Endothelial cell of umbilical vein (primary cell): ENCODE measurements around the gene DCAF11.

ENCODE experiments used
- EZH2 ChIP-seq: IDR thresholded peaks from 2 replicates; pipeline ENCODE4 v1.6.1; 2012; ENCODE audit warnings: borderline replicate concordance, low read depth, mild to moderate bottlenecking, moderate library complexity, low read length, inconsistent platforms; ENCODE audit not compliant: severe bottlenecking
- GATA2 ChIP-seq: IDR thresholded peaks from 2 replicates; pipeline ENCODE4 v1.7.0; 2011; ENCODE audit warnings: low read depth, mild to moderate bottlenecking, moderate library complexity, mixed read lengths, low read length; ENCODE audit not compliant: insufficient read length, insufficient read depth
- MYC ChIP-seq: IDR thresholded peaks from one replicate; pipeline ENCODE4 v1.6.1; 2011; ENCODE audit warnings: mild to moderate bottlenecking, low read depth, low read length
- POLR2A ChIP-seq: IDR thresholded peaks from 2 replicates; pipeline ENCODE4 v1.6.1; 2012; ENCODE audit warnings: low read depth, mild to moderate bottlenecking, control low read depth, low read length
- POLR2AphosphoS5 ChIP-seq: IDR thresholded peaks from 2 replicates; pipeline ENCODE4 v1.6.1; 2012; ENCODE audit warnings: low read depth, mild to moderate bottlenecking, control low read depth, low read length, moderate library complexity; ENCODE audit not compliant: insufficient read depth
- TF ChIP-seq, protein P1 (sequence below), 2 donors: IDR thresholded peaks; 1 replicate in 1 of 2; 2 replicates in 1 of 2; pipeline ENCODE4 v1.5.1; 2011; ENCODE audit warnings: low read length in 2 of 2, mild to moderate bottlenecking in 2 of 2, moderate library complexity in 2 of 2, control low read depth in 1 of 2, inconsistent platforms in 1 of 2, low read depth in 1 of 2; ENCODE audit not compliant: insufficient read depth in 1 of 2; ENCODE audit errors: extremely low read depth in 1 of 2

DNA sequence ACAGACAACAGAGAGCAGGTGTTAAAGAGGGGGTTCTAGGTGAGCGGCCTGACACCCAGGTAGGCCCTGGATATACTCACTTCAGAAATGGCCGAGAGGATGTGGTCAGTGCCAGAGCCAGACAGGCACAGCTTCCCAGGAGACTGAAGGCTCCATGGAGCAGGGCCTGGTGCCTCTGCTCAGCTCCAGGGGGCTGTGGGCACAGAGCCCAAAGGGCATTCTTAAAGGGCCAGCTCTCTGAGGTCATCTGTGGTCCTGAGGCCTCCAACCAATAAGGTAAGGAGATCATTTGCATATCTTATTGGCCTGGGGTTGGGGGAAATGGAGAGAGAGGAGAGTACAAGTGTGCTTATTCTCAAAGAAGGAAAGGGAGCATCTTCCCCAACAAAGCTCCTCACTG, 30.1 kb upstream of the DCAF11 start:
- TF ChIP-seq, protein P1, sequence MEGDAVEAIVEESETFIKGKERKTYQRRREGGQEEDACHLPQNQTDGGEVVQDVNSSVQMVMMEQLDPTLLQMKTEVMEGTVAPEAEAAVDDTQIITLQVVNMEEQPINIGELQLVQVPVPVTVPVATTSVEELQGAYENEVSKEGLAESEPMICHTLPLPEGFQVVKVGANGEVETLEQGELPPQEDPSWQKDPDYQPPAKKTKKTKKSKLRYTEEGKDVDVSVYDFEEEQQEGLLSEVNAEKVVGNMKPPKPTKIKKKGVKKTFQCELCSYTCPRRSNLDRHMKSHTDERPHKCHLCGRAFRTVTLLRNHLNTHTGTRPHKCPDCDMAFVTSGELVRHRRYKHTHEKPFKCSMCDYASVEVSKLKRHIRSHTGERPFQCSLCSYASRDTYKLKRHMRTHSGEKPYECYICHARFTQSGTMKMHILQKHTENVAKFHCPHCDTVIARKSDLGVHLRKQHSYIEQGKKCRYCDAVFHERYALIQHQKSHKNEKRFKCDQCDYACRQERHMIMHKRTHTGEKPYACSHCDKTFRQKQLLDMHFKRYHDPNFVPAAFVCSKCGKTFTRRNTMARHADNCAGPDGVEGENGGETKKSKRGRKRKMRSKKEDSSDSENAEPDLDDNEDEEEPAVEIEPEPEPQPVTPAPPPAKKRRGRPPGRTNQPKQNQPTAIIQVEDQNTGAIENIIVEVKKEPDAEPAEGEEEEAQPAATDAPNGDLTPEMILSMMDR (IDR thresholded peaks at IDR 0.05; ENCODE audit: extremely low read depth in 1 of 2, insufficient read depth in 1 of 2, low read depth in 1 of 2, low read length in 2 of 2) = no peak
- TF ChIP-seq EZH2 (no peak), MYC (no peak), GATA2 (no peak), POLR2A (no peak), POLR2AphosphoS5 (no peak)
